ENCODE results near the gene GPR82. TPM values are rescaled to one million over a fixed set of nuclear protein-coding genes. Genes with fewer than 3 reads are reported as not detected.
"Not testable (repeated sequence)": the region's sequence is repeated elsewhere in the genome, so short reads cannot be mapped to it uniquely, and the experiment has no call there.

Gene GPR82
- 0.08 and 0.49 TPM in 2 replicates for total RNA-seq

- no peak for DNase-seq (ENCODE audit: low spot score)
- Mint-ChIP-seq H3K9me3 (peaks cover 16% of the 10 kb centered on the region), H3K4me3 (peak within 1 kb of the TSS; percentile 19), H3K27me3 (ENCODE audit: insufficient read depth) (no peaks in the 10 kb centered on the region), H3K27ac (no peak within 1 kb of the TSS), H3K4me1 (ENCODE audit: low read depth) (peaks cover 45% of the 10 kb centered on the region), H3K36me3 (ENCODE audit: low read depth) (peaks cover 24% of the 10 kb centered on the region)
- intact Hi-C loops (cut with micrococcal nuclease), result loop anchor here (5.0 kb wide), 1 partner anchor 37 kb away; the partner anchor contains the start of gene GPR34
These were observed at the start of gene GPR82 for GRCh38 chrX:41723826-41724225. Gene GPR82 (plus strand): TSS chrX:41724181. CDS start chrX:41727027, 2,846 bp downstream.

- H3K9me3 Mint-ChIP-seq; DNase-seq (ENCODE audit: low spot score); H3K4me3 Mint-ChIP-seq; H3K27ac Mint-ChIP-seq; intact Hi-C loops (cut with micrococcal nuclease); H3K27me3 Mint-ChIP-seq (ENCODE audit: insufficient read depth): not testable (repeated sequence)
- Mint-ChIP-seq H3K4me1 (ENCODE audit: low read depth) (peaks cover 36% of the 10 kb centered on the region), H3K36me3 (ENCODE audit: low read depth) (peaks cover 26% of the 10 kb centered on the region)
These were observed 47.6 kb upstream of the GPR82 start for GRCh38 chrX:41676361-41676760.

DNA sequence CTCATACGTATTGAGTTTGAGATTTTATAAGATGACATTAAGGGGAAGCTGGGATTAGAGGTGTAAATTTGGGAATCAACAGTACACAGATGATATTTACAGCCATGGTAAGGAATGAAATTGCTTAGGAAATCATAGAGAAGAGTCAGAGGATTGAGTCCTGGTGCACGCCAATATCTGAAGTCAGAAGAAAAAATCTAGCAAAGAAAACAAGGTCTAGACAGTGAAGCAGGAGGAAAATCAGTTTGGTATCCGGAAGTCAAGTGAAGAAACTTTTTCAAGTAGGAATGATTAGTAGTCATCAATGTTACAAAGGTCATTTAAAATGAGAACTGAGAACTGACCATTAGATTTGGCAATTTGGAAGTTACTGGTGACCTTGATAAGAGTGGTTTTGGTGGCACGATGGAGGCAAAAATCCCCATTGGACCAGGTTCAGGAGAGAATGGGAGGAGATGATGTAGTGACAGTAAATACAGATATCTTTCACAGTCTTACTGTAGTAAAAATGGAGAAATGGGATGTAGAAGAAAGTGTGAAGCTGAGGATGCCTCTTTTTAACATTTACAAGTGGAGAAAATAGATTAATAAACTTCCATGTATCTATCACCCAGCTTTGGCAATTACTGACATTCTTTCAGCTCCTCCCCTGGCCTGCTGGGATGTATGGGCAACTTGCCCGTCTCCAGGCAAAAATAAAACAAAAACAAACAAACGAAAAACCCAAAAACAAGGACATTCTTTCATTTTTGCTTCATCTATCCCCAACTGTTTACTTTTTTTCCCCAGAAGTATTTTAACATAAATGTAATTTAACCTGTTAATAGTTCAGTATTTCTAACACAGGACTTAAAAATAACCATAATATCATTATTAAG is 46.6 kb upstream of the GPR82 start:
- Mint-ChIP-seq H3K4me3 (no peak overlapping the region), H3K4me1 (ENCODE audit: low read depth) (peaks cover 29% of the 10 kb centered on the region), H3K27me3 (ENCODE audit: insufficient read depth) (no peaks in the 10 kb centered on the region), H3K9me3 (no peaks in the 10 kb centered on the region), H3K36me3 (ENCODE audit: low read depth) (peaks cover 22% of the 10 kb centered on the region), H3K27ac (no peak overlapping the region)
- no peak for DNase-seq (ENCODE audit: low spot score)
- intact Hi-C loops (cut with micrococcal nuclease), result no loop called here

GRCh38 chrX:41684138-41684537 is 39.8 kb upstream of the GPR82 start:
- H3K4me1 Mint-ChIP-seq (ENCODE audit: low read depth), result peaks cover 22% of the 10 kb centered on the region
- no peak overlapping the region for H3K27ac Mint-ChIP-seq
- no peak for DNase-seq (ENCODE audit: low spot score)
- intact Hi-C loops (cut with micrococcal nuclease), result no loop called here
- H3K4me3 Mint-ChIP-seq, result no peak overlapping the region
- H3K27me3 Mint-ChIP-seq (ENCODE audit: insufficient read depth), result no peaks in the 10 kb centered on the region
- no peaks in the 10 kb centered on the region for H3K9me3 Mint-ChIP-seq
- H3K36me3 Mint-ChIP-seq (ENCODE audit: low read depth), result peaks cover under 1% of the 10 kb centered on the region

- intact Hi-C loops (cut with micrococcal nuclease), result loop anchor here (5.0 kb wide), 1 partner anchor 37 kb away; the partner anchor contains the start of gene GPR82
- H3K4me1 Mint-ChIP-seq (ENCODE audit: low read depth), result peaks cover 22% of the 10 kb centered on the region
- no peak overlapping the region for H3K4me3 Mint-ChIP-seq
- no peaks in the 10 kb centered on the region for H3K27me3 Mint-ChIP-seq (ENCODE audit: insufficient read depth)
- no peak overlapping the region for H3K27ac Mint-ChIP-seq
- DNase-seq (ENCODE audit: low spot score), result no peak
- H3K36me3 Mint-ChIP-seq (ENCODE audit: low read depth), result no peaks in the 10 kb centered on the region
- no peaks in the 10 kb centered on the region for H3K9me3 Mint-ChIP-seq
These were observed 39.0 kb upstream of the GPR82 start for GRCh38 chrX:41684940-41685339.

- Mint-ChIP-seq H3K4me3 (no peak overlapping the region), H3K9me3 (no peaks in the 10 kb centered on the region), H3K27ac (no peak overlapping the region), H3K27me3 (ENCODE audit: insufficient read depth) (no peaks in the 10 kb centered on the region), H3K36me3 (ENCODE audit: low read depth) (peaks cover 2% of the 10 kb centered on the region), H3K4me1 (ENCODE audit: low read depth) (peaks cover 22% of the 10 kb centered on the region)
- DNase-seq (ENCODE audit: low spot score), result no peak
- intact Hi-C loops (cut with micrococcal nuclease), result loop anchor here (5.0 kb wide), 1 partner anchor 36 kb away; the partner anchor contains the start of gene GPR82
These were observed 37.2 kb upstream of the GPR82 start for GRCh38 chrX:41686788-41687187.

- no peak overlapping the region for H3K4me3 Mint-ChIP-seq
- no peaks in the 10 kb centered on the region for H3K27me3 Mint-ChIP-seq (ENCODE audit: insufficient read depth)
- no peak for DNase-seq (ENCODE audit: low spot score)
- H3K9me3 Mint-ChIP-seq, result no peaks in the 10 kb centered on the region
- H3K27ac Mint-ChIP-seq, result no peak overlapping the region
- intact Hi-C loops (cut with micrococcal nuclease), result loop anchor here (2.0 to 5.0 kb wide), 3 partner anchors 15 to 34 kb away; partner anchors contain the start of gene GPR82
- peaks cover 2% of the 10 kb centered on the region for H3K36me3 Mint-ChIP-seq (ENCODE audit: low read depth)
- H3K4me1 Mint-ChIP-seq (ENCODE audit: low read depth), result peaks cover 32% of the 10 kb centered on the region
These were observed 35.8 kb upstream of the GPR82 start for GRCh38 chrX:41688156-41688555.

DNA sequence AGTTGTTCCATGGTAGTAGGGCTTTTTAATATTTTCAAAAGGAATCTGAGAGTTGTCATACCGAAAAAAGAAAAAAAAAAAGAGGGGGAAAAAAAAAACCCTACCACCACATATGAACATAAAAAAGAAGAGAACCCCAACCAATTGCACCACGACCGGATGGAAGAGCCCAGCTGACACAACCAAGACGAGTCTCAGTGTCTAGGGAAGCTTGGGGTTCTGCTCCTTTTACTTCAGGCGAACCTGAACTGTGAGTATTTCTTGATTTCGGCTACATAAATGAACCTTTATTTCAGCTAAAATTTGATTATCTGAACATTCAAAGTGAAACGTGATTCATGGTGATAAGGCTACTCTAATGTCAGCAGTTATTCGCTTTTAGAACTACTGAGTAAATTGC is 35.1 kb upstream of the GPR82 start, which contains the start of gene GPR34:
Gene GPR34 (plus strand): TSS at position 139 of the 400 bp plus-strand sequence. CDS start 6,661 bp downstream, outside the sequence.
- H3K9me3 Mint-ChIP-seq, result no peaks in the 10 kb centered on the region
- peak within 1 kb of the TSS; percentile 63 for H3K27ac Mint-ChIP-seq
- no peaks in the 10 kb centered on the region for H3K27me3 Mint-ChIP-seq (ENCODE audit: insufficient read depth)
- H3K4me1 Mint-ChIP-seq (ENCODE audit: low read depth), result peaks cover 39% of the 10 kb centered on the region
- peak within 1 kb of the TSS; percentile 48 for H3K4me3 Mint-ChIP-seq
- DNase-seq (ENCODE audit: low spot score), result no peak
- intact Hi-C loops (cut with micrococcal nuclease), result loop anchor here (2.0 to 5.0 kb wide), 3 partner anchors 14 to 33 kb away; partner anchors contain the start of gene GPR82
- peaks cover 2% of the 10 kb centered on the region for H3K36me3 Mint-ChIP-seq (ENCODE audit: low read depth)

- Mint-ChIP-seq H3K4me1 (ENCODE audit: low read depth) (peaks cover 47% of the 10 kb centered on the region), H3K27ac (no peak overlapping the region), H3K36me3 (ENCODE audit: low read depth) (peaks cover 2% of the 10 kb centered on the region), H3K27me3 (ENCODE audit: insufficient read depth) (no peaks in the 10 kb centered on the region), H3K9me3 (no peaks in the 10 kb centered on the region), H3K4me3 (no peak overlapping the region)
- intact Hi-C loops (cut with micrococcal nuclease), result loop anchor here (2.0 to 5.0 kb wide), 3 partner anchors 13 to 33 kb away; partner anchors contain the start of gene GPR82
- no peak for DNase-seq (ENCODE audit: low spot score)
These were observed 34.3 kb upstream of the GPR82 start for GRCh38 chrX:41689711-41690110.

- intact Hi-C loops (cut with micrococcal nuclease), result no loop called here
- no peak overlapping the region for H3K4me3 Mint-ChIP-seq
- H3K27ac Mint-ChIP-seq, result peak overlapping the region; percentile 26
- H3K9me3 Mint-ChIP-seq, result peaks cover 7% of the 10 kb centered on the region
- no peaks in the 10 kb centered on the region for H3K27me3 Mint-ChIP-seq (ENCODE audit: insufficient read depth)
- peaks cover 8% of the 10 kb centered on the region for H3K36me3 Mint-ChIP-seq (ENCODE audit: low read depth)
- H3K4me1 Mint-ChIP-seq (ENCODE audit: low read depth), result peaks cover 47% of the 10 kb centered on the region
- no peak for DNase-seq (ENCODE audit: low spot score)
These were observed 31.7 kb upstream of the GPR82 start for GRCh38 chrX:41692162-41692749.

- DNase-seq (ENCODE audit: low spot score), result no peak
- H3K36me3 Mint-ChIP-seq (ENCODE audit: low read depth), result peaks cover 8% of the 10 kb centered on the region
- no peak overlapping the region for H3K4me3 Mint-ChIP-seq
- no peaks in the 10 kb centered on the region for H3K27me3 Mint-ChIP-seq (ENCODE audit: insufficient read depth)
- peaks cover 44% of the 10 kb centered on the region for H3K4me1 Mint-ChIP-seq (ENCODE audit: low read depth)
- peak overlapping the region; percentile 55 for H3K27ac Mint-ChIP-seq
- H3K9me3 Mint-ChIP-seq, result peaks cover 7% of the 10 kb centered on the region
- intact Hi-C loops (cut with micrococcal nuclease), result no loop called here
These were observed 31.0 kb upstream of the GPR82 start for GRCh38 chrX:41693024-41693423.

DNA sequence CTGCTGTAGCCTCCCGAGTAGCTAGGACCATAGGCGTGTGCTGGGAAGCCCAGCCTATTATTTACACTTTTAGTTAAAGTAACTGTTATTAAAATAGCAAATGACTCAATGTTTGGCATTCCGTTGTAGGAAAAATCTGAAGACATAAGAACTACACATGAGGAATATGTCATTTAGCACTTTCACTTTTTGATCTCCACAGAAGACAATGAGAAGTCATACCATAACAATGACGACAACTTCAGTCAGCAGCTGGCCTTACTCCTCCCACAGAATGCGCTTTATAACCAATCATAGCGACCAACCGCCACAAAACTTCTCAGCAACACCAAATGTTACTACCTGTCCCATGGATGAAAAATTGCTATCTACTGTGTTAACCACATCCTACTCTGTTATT is 28.6 kb upstream of the GPR82 start:
- peaks cover 7% of the 10 kb centered on the region for H3K9me3 Mint-ChIP-seq
- peaks cover 38% of the 10 kb centered on the region for H3K4me1 Mint-ChIP-seq (ENCODE audit: low read depth)
- H3K27ac Mint-ChIP-seq, result no peak overlapping the region
- H3K4me3 Mint-ChIP-seq, result no peak overlapping the region
- intact Hi-C loops (cut with micrococcal nuclease), result loop anchor here (5.0 kb wide), 1 partner anchor 37 kb away; no protein-coding TSS in a partner anchor
- H3K36me3 Mint-ChIP-seq (ENCODE audit: low read depth), result peaks cover 8% of the 10 kb centered on the region
- H3K27me3 Mint-ChIP-seq (ENCODE audit: insufficient read depth), result no peaks in the 10 kb centered on the region
- DNase-seq (ENCODE audit: low spot score), result no peak

Data from activated T-helper 1 cell treated with anti-CD3 and anti-CD28 coated beads, Interleukin-12 subunit alpha, Interleukin-12 subunit beta, Interleukin-2, Interleukin-4 antibody, amounts not matched to agents 30 ng/mL and 10 ng/mL and 1 ng/mL, durations not matched to agents 14 hours and 24 hours and 36 hours (primary cell).